IPS-15b (cell line): ENCODE results near the gene SH2D7.

Experiments used
- H3K27me3 ChIP-seq: one replicate; pipeline ENCODE4 v1.6.1; 2013; ENCODE audit warnings: low read length; ENCODE audit not compliant: control insufficient read depth, insufficient read depth
- H3K36me3 ChIP-seq: one replicate; pipeline ENCODE4 v1.6.1; 2013; ENCODE audit warnings: low read length; ENCODE audit not compliant: control insufficient read depth, insufficient read depth
- H3K4me1 ChIP-seq: one replicate; pipeline ENCODE4 v1.6.1; 2013; ENCODE audit warnings: mild to moderate bottlenecking, low read length; ENCODE audit not compliant: control insufficient read depth, insufficient read depth
- H3K4me3 ChIP-seq: one replicate; pipeline ENCODE4 v1.5.1; 2013; ENCODE audit warnings: low read depth, low read length
- H3K9ac ChIP-seq: one replicate; pipeline ENCODE4 v1.6.1; 2013; ENCODE audit warnings: low read depth, mild to moderate bottlenecking, low read length
- H3K9me3 ChIP-seq: one replicate; pipeline ENCODE4 v1.6.1; 2013; ENCODE audit warnings: mild to moderate bottlenecking, low read length; ENCODE audit not compliant: control insufficient read depth, insufficient read depth

SH2D7 gene

GRCh38 chr15:78083687-78084448, 8.5 kb upstream of the SH2D7 start:
- no peaks in the 10 kb centered on the region for H3K4me1 ChIP-seq
- no peaks in the 10 kb centered on the region for H3K36me3 ChIP-seq
- no peak overlapping the region for H3K9ac ChIP-seq
- H3K4me3 ChIP-seq: no peak overlapping the region
- no peaks in the 10 kb centered on the region for H3K9me3 ChIP-seq
- H3K27me3 ChIP-seq: no peaks in the 10 kb centered on the region

- no peaks in the 10 kb centered on the region for H3K36me3 ChIP-seq
- H3K4me1 ChIP-seq: no peaks in the 10 kb centered on the region
- H3K9ac ChIP-seq: no peak overlapping the region
- H3K4me3 ChIP-seq: no peak overlapping the region
- H3K9me3 ChIP-seq: no peaks in the 10 kb centered on the region
- no peaks in the 10 kb centered on the region for H3K27me3 ChIP-seq
Measured at GRCh38 chr15:78084449-78084750, 8.0 kb upstream of the SH2D7 start.

- Histone ChIP-seq H3K27me3 (no peaks in the 10 kb centered on the region), H3K36me3 (no peaks in the 10 kb centered on the region), H3K9me3 (no peaks in the 10 kb centered on the region), H3K4me3 (no peak overlapping the region), H3K9ac (no peak overlapping the region), H3K4me1 (no peaks in the 10 kb centered on the region)
Measured at GRCh38 chr15:78085928-78086327, 6.4 kb upstream of the SH2D7 start.

GRCh38 chr15:78087951-78088772, 4.2 kb upstream of the SH2D7 start:
- Histone ChIP-seq H3K9ac (no peak overlapping the region), H3K4me1 (no peaks in the 10 kb centered on the region)

GRCh38 chr15:78088773-78089080, 3.6 kb upstream of the SH2D7 start:
- H3K9ac ChIP-seq: no peak overlapping the region
- no peaks in the 10 kb centered on the region for H3K36me3 ChIP-seq
- H3K9me3 ChIP-seq: no peaks in the 10 kb centered on the region
- H3K4me3 ChIP-seq: no peak overlapping the region
- no peaks in the 10 kb centered on the region for H3K27me3 ChIP-seq
- H3K4me1 ChIP-seq: no peaks in the 10 kb centered on the region

More at GRCh38 chr15:78087951-78088772, 4.2 kb upstream of the SH2D7 start:
- Histone ChIP-seq H3K4me3 (no peak overlapping the region), H3K36me3 (no peaks in the 10 kb centered on the region), H3K27me3 (no peaks in the 10 kb centered on the region), H3K9me3 (no peaks in the 10 kb centered on the region)

- no peaks in the 10 kb centered on the region for H3K9me3 ChIP-seq
- no peaks in the 10 kb centered on the region for H3K36me3 ChIP-seq
- H3K4me1 ChIP-seq: no peaks in the 10 kb centered on the region
- no peaks in the 10 kb centered on the region for H3K27me3 ChIP-seq
- no peak overlapping the region for H3K9ac ChIP-seq
- H3K4me3 ChIP-seq: no peak overlapping the region
Measured at GRCh38 chr15:78090422-78091063, 1.8 kb upstream of the SH2D7 start.

DNA sequence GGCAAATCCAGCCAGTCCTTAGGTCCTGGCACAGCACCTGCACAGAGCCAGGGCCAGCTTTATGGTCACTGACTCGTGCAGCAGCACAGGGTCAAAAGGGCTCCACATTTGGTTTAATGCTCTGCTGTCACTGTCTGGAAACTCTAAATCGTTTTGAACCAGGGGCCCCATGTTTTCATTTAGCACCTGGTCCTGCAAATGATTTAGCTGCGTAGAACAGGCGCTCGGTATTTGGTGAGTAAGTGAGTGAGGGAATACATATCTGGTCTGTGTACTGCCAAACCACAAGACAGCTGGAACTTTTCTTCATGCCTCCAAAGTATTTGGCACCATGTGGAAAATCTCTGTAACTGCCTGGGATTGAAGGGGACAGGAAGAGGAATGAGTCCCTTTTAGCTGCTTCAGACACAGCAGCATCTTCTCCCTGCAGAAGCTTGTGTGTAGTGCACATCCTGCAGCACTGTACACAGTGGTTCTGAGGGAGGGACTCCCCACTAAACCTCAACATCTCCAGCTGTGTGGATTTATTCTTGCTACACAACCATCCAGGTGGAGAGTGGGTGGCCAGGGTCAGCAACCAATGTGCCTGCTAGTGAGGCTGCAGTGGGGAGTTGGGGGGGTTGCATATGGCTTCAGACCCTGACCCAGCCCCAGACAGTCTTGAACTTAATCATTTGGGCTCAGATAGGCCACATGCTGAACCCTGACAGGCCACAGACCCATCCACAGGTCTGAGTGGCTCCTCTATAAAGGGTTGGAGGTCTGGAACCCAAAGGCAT, 1.1 kb downstream of the SH2D7 start:
- Histone ChIP-seq H3K9ac (no peak overlapping the region), H3K4me1 (no peaks in the 10 kb centered on the region), H3K4me3 (no peak overlapping the region), H3K9me3 (no peaks in the 10 kb centered on the region), H3K27me3 (no peaks in the 10 kb centered on the region), H3K36me3 (no peaks in the 10 kb centered on the region)

- no peak overlapping the region for H3K4me3 ChIP-seq
- no peaks in the 10 kb centered on the region for H3K36me3 ChIP-seq
- H3K4me1 ChIP-seq: no peaks in the 10 kb centered on the region
- H3K9ac ChIP-seq: no peak overlapping the region
- H3K27me3 ChIP-seq: no peaks in the 10 kb centered on the region
- H3K9me3 ChIP-seq: no peaks in the 10 kb centered on the region
Measured at GRCh38 chr15:78097667-78098066, 5.3 kb downstream of the SH2D7 start.

GRCh38 chr15:78098131-78098755, 5.9 kb downstream of the SH2D7 start:
- Histone ChIP-seq H3K9ac (no peak overlapping the region), H3K4me3 (no peak overlapping the region), H3K4me1 (no peaks in the 10 kb centered on the region), H3K9me3 (no peaks in the 10 kb centered on the region), H3K36me3 (no peaks in the 10 kb centered on the region), H3K27me3 (no peaks in the 10 kb centered on the region)

- Histone ChIP-seq H3K9ac (no peak overlapping the region), H3K36me3 (peaks cover 10% of the 10 kb centered on the region), H3K27me3 (no peaks in the 10 kb centered on the region), H3K9me3 (no peaks in the 10 kb centered on the region), H3K4me1 (no peaks in the 10 kb centered on the region), H3K4me3 (no peak overlapping the region)
Measured at GRCh38 chr15:78100886-78101285, 8.5 kb downstream of the SH2D7 start.

DNA sequence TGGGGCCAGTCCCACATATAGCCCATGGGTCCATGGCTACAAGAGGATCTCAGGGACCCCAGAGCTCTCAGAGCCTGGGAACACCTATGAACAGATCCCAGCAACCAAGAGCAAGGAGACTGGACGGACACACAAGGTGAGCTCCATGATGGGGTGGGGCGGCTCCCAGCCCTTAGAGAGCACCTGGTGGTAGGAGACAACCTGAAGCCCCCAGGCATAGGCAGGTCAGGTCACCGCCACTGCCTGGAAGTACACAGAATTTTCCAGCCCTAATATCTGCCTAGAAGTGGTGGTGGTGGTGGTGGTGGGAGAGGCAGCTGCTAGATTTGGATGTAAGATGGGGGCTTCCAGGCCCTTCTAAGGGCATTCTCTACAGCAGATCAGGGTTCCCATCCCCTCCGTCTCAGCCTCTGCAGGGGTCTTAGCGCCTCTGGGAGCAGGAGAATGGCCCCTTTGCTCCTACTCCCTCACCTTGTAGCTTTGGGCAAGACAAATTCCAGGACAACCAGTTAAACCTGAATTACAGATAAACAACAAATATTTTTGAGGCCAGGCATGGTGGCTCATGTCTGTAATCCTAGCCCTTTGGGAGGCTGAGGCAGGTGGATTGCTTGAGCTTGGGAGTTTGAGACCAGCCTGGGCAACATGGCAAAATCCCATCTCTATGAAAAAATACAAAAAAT, 9.2 kb downstream of the SH2D7 start:
- no peaks in the 10 kb centered on the region for H3K9me3 ChIP-seq
- H3K4me3 ChIP-seq: no peak overlapping the region
- peaks cover 10% of the 10 kb centered on the region for H3K36me3 ChIP-seq
- H3K4me1 ChIP-seq: no peaks in the 10 kb centered on the region
- no peak overlapping the region for H3K9ac ChIP-seq
- no peaks in the 10 kb centered on the region for H3K27me3 ChIP-seq
